PFSK-1 (cell line): ENCODE data around the gene CSNK1G2.

Experiments used
- REST ChIP-seq, 2 experiments: IDR thresholded peaks; 2 replicates each; pipeline versions ENCODE4 v1.6.1 to v1.8.0; 2011 to 2012; ENCODE audit warnings: low read depth in 2 of 2, low read length in 2 of 2, control low read depth in 1 of 2, inconsistent platforms in 1 of 2, mild to moderate bottlenecking in 1 of 2, moderate library complexity in 1 of 2; ENCODE audit not compliant: insufficient read depth in 1 of 2
- TAF1 ChIP-seq: IDR thresholded peaks from 2 replicates; pipeline ENCODE4 v1.6.1; 2012; ENCODE audit warnings: low read length, control low read depth, borderline replicate concordance; ENCODE audit not compliant: insufficient read depth

- no peak for TF ChIP-seq REST (IDR thresholded peaks at IDR 0.05; ENCODE audit: insufficient read depth in 1 of 2, low read depth in 2 of 2, low read length in 2 of 2)
- TF ChIP-seq TAF1, result no peak
These were observed 13.6 kb downstream of the CSNK1G2 start for GRCh38 chr19:1954532-1954933.
